GM21825 (cell line): Measurements from ENCODE around the gene ST3GAL4.

Experiments used
- ATAC-seq: cut with Tn5 transposase; IDR thresholded peaks from one replicate; pipeline ENCODE4 v1.9.1; 2021; ENCODE audit warnings: mild to moderate bottlenecking, moderate library complexity; ENCODE audit not compliant: unreplicated experiment

The ST3GAL4 gene

DNA sequence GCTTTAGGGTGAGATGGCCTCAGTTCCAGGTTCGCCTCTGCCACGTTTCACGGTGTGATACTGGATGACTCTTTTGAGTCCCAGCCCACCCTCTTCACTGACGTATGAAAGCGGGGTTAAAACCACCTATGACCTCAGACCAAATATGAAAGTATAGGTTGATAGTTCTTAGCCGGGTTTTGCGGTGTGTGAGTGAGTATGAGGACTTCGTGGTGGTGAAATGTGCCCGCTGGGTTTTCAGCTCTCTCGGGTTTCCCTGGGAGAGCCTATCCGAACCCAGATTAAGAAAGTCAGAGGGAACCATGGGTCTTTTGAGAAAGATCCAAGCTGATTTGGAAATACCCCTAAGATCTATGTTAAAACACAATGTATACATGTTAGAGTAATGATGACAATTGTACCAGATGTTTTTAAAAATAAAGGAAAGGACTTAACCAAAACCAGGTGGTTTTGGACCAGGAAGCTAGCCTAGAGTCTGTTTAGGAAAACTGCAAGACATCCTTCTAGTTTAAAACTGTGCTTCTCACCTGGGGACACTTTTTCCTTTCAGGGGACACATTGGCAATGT, 25.8 kb upstream of the ST3GAL4 start:
- no peak for ATAC-seq

DNA sequence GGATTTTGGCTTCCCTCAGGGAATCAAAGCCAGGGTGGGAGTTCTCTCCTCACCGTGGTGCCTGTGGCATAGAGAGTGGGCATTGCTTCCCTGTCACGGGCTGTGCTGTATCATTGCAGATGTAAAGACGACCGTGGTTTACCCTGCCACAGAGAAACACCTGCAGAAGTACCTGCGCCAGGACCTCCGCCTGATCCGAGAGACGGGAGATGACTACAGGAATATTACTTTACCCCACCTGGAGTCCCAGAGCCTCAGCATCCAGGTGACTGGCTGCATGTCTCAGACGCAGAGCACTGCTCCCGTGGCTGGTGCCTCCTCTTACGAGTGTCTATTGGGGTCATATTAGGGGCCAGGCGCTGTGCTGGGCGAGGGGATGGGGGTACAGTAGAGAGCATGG, 24.2 kb upstream of the ST3GAL4 start:
- ATAC-seq: no peak

DNA sequence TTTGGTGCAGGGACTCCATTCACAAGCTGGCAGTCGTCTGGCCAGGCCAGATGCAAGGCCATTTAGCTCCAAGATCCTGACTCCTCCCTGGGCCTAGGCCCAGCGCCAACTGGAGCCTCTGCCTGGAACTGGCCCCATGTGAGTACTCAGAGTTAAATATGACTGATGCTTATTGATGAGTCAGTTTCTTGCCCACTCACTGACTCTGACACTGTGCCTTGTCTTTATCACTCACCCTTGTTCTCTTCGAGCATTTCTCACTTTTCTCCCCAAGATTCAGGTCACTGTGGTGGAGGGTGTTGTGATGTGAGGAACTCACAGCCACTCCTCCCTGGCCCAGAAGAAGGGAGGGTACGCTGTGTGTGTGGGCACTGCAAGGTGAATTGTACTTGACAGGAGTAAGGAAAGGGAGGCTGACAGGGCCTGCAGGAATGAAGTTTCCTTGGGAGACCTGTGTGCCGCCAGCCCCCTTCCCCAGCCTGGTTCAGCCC, 23.2 kb upstream of the ST3GAL4 start:
- no peak for ATAC-seq

DNA sequence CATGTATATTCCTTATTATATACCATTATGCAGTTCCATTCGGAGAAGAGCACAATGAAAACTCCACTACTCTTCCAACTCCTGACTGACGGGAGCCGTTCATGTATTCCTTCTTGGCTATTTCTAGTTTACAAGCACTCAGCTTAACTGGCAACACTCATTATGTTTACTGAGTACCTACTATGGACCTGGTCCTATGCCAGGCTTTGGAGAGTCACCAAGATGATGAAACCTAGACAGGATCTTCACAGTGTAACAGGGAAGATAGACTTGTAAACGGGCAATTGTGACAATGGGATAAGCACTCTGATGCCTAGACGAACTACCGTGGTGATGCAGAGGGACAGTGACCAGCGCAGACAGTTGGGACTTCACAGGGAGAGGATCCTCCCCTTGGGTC, 22.3 kb upstream of the ST3GAL4 start:
- no peak for ATAC-seq

DNA sequence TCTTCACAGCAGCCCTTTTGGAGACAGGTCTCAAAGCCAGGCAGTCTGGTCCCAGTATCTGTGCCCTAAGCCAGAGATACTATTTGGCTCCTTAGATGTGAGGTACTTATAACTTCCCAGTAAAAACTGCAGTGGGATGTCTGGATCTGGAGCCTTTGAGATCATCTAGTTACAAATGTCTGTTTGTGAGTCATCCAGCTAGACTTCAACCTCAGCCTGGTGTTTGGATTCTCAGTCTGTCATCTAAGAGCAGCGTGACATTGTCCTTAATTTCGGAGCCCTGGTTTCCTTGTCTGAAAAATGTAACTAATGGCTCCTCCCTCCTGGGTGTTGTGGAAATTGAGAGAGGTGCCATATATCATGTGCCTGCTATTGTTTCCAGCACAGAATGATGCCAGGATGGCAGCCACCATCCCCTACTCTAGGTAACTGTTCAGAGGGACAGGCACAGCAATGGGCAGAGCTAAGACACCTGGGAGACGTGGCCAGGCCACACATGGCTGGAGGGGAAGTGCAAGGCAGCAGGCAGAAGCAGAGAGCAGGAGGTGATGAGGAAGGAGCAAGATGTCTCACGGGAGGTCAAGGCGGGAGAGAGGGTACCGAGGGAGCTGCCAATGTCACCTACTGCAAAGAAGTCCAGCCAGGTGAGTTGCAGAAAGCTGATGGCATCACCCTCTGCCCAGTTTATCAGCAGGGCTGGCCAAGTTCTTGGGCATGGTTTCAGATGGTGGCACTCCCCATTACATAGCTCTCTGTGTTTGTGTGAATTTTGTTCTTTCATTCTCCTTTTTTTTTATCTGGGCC, 20.6 kb upstream of the ST3GAL4 start:
- ATAC-seq: no peak

DNA sequence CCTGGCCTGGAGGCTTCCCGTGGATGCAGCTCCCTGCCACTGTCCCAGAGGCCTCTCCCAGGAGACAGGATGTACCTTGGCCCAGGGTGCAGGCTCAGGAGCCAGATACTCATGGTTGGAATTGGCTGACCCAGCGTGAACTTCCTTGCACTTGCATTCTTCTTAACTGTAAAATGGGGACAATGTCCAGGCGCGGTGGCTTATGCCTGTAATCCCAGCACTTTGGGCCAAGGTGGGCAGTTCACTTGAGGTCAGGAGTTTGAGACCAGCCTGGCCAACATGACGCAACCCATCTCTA, 20.1 kb upstream of the ST3GAL4 start:
- no peak for ATAC-seq

DNA sequence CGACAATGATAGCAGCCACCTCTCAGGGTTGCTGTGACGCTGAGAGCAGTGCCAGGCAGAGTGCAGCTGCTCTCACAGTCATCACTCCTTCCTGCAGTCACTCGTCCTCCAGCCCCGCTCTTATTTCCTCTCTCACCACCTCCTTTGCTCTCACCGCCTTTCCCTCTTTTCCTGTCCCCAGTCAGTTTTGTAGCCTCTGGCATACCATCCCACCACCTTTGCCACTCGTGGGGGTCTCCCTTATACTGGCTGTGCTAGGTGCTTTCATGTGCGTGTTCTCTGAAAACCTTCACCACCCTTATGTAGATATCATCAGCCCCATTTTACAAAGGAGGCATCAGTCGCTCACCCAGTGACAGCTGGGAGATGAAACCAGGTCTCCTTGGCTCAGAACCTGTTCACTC, 19.3 kb upstream of the ST3GAL4 start:
- ATAC-seq: no peak

DNA sequence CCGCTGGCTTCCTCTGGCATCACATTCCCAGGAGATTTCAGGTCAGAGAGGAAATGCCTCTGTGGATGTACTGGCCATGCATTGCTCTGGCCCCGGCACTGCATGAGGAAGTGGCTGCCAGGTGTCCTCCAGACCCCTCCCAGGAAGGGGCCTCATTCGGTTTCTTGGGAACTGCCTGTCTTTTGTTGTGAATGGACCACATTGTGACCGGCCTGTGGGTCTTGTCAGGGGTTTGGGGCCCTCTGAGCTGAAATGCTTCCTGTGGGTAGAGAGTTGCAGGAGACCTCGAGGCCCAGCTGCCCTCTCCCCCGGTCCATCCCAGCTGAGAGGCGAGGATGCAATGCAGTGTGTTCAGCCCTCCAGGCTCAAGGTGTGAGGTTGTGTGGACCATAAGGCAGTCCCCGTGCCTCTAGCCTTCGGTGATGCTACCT, 18.8 kb upstream of the ST3GAL4 start:
- ATAC-seq: no peak

DNA sequence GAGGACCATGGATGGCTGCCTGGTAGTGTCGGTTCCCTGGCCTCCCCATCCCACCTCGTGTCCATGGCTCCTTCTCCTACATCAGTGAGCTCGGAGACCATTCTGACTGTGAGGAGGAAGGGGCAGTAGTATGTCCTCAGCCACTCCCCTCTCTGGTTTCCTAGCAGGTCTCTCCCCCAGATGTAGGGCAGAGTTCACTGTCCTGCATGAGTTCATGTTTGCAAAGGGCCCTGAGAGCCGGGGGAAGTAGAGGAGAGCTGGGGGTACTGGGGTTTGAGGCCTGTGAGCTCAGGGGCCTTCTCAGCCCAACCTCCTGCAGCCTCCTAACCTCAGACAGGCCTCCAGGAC, 18.4 kb upstream of the ST3GAL4 start:
- ATAC-seq: no peak

DNA sequence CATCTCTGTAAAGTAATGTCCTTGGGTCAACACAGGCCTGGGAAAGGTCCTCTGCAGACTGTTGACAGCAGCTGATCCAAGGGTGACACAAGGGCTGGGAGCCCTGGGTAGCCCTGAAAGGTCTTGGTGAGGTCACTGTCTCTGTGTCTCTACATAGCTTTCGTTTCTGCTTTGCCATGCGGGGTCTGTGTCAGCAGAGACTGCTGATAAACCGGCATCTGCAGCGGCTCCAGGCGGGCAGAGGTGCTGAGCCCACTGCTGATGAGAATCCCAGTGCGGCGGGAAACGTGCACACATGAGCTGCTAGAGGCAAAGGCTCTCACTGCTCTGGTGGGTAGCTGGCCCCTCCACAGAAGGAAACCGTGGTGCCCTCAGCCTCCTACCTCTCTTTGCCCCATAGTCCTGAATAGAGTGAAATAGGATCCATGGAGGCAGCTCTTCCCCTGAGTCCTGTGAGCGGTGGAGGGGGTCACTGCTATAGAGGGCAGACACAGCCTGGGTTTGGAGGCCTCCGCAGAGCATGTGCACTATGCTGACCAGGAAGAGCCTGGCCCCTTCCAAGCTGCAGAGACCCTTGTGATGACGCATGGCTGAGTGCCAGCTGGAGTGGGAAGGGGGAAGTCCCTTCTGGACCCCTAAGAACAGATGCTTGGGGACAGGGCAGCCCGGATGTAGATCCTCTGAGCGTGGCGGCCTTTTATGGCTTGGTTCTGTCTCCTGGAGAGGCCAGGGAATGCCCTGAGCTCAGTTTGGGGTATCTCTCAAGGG, 17.8 kb upstream of the ST3GAL4 start:
- no peak for ATAC-seq

DNA sequence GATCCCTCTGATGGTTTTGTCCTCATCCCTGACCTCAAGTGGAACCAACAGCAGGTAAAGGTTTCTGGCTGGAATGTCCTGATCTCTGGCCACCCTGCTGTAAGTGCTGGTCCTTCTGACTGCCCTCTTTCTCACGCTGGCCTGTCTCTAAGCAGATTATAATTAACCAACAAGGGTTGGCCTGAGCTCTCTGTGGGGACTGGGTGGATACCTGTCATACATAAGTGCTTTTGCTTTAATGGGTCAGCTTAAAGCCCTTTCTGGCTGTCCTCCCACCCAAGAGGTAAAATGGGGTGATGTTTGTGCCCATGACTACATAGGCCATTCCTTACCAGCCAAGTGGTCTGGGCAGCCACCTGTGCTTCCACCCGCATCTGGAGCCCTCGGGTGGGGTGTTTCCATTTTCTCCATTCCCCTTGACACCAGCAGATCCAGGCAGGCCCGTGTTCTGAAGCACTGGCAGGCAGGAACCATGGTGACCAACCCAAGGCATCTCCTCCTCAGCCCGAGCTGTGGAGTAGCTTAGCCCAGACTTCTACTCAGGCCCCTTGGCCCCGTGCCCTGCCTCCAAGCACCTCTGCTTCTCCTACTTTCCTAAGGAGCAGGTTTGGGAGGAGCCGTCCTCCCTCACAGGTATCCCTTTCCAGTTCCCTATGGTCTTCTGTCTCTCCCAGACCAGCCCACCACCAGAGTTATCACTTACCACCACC, 17.0 kb upstream of the ST3GAL4 start:
- no peak for ATAC-seq

DNA sequence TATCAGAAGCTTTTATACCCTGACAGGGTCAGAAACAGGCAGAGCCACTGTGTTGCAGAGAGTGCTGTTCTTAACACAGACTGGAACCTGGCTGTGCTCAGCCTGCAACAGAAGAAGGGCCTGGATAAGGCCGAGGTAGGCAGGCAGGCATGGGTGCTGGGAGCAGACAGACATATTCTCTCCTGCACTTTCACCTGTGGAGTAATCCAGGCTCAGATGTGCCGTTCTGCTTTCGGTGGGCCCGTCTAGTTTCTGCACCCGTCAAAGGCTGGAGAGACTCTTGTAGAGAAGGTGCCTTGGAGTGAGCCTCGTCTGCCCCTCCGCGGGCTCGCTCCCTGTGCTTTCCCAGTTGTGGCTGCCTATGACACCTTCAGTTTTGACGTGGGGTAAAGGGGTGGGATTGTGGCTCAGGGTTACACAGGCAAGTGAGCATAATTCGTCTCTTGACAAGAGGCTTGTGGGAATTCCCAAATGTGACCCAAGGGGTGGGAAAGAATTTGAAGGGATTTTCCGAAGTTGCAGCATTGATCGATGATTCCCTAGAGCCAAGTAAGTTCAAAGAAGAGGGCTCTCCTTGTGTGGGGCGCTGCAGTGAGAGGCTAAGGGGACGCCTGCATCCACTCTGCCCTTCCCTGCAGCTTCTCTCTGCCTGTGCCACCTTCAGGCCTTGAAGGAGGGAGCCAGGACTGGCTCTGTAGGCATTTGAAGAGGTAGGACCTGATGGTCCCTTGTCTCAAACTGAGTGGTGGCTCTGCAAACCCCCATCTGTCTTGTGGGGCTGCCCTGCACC, 16.2 kb upstream of the ST3GAL4 start:
- no peak for ATAC-seq

DNA sequence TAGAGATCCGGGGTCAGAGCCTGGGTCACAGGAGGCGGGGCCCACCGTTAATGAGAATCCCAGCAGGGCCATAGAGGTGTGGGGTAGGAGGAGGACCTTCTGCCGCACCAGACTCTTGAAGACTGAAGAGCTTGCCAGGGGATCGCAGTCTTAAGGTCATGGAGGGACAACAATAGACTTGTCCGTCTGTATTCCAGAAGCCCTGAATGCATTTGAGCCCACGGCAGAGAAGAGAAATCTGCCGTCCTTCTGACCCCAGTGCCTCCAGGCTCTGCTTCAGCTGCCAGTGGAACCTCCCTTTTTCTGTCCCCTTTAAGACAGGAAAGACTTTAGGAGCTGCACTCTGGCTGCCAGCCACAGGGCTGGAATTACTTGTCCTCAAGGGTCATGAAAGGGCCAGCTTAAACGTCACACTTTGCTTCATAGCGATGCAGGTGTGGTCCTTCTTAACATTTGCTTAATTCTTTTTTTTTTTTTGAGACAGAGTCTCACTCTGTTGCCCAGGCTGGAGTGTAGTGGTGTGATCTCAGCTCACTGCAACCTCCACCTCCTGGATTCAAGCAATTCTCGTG, 15.5 kb upstream of the ST3GAL4 start:
- ATAC-seq: no peak

DNA sequence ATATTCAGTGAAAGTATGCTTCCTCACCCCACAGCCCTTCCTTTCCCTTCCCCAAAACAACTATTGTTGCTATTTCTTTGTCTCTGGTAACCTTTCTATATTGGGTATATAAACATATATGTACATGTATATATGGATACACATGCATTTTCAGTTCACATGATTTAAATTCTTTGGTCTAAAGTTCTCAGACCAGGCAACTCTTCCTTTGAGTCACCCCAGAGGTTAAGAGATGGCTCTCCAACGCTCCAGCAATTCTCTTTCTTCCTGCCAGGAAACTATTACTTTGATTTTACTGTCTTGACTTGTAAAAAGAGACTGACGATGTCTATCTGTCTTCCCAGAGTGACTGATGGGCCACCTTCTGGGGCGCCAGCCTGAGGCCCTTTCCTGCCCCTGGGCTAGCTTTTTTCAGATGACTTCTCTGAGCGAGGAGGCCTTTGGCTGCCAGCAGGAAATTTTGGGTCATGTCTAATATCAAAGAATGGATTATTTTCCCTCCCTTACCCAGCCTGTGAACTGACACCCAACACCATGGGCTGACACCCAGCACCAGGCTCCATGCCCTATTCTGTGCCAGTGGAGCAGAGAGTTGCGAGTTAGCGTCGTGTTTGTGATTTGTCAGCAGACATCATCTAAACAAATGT, 14.4 kb upstream of the ST3GAL4 start:
- ATAC-seq: no peak

DNA sequence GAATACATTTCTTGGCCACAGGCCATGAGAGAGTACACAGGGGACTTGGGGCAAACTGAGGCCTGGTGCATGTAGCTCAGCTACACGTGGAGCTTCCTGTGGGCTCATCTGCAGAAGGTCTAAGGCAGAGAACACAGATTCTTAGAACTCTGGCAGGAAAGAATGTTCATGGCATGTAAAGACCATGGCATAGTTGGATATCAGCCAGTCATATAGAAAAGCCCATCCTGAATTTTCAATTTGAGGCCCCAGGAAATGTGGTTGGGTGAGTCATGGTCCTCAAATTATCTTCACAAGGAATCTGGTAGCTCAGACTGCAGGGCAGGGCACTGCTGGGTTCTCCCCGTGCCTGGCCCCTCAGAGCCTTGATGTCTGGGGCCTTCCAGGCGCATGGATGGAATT, 13.7 kb upstream of the ST3GAL4 start:
- no peak for ATAC-seq

DNA sequence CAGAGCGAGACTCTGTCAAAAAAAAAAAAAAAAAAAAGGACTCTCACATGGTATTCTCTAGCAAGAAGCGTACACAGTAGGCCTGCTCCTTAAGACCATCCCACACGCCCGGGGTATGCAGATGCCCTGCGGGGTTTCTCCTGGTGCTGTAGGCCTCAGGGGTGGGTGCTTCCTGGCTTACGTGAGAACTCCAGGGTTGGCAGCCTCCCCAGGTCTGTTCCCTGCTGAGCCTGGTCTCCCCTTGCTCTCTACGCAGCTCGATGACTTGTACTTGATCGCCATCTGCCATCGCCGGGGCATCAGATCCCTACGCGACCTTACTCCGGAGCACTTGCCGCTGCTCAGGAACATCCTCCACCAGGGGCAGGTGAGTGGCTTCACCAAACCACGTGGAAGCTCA, 12.4 kb upstream of the ST3GAL4 start:
- ATAC-seq: no peak

DNA sequence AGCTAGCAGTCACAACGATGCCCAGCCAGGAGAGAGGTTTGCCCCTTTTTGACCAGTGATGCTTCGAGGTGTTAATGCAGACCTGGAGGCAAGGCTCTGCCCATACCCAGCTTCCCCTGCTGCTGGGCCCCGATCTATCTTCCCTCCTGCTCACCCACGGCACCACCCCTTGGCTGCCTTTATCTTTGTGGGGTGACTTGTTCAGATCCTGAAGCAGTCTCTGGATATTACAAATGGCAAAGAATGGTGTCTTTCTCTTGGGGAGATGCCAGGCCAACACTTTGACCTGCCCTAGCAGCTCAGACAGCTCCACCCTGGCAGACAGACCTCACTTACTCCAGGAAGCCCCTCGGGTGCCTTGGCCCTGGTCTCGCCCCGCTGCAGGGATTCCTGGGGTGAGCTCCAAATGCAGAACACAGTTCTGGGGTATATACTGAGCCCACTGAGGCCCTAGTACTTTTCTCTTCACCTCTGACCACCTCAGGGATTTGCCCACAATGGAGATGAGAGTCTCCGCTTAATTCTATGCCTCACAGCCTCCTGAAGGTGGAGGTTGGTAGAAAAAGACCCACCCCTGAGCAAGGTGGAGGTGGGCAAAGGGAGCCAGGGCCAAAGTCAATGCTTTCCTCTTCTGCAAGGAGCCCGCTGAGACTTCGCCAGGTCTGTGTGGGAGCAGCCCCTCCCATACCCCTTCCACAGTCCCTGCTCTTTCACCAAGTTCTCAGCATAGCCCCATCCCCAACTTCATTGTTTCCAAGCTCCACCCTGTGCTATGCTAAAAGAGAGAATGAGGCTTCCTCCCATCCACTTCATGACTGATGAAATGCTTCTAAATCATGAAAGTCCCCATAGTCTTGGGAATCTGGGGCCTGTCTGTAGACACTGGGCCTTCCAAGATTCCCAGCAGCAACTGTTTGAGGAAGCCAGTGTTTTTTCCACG, 11.1 kb upstream of the ST3GAL4 start:
- ATAC-seq: no peak

DNA sequence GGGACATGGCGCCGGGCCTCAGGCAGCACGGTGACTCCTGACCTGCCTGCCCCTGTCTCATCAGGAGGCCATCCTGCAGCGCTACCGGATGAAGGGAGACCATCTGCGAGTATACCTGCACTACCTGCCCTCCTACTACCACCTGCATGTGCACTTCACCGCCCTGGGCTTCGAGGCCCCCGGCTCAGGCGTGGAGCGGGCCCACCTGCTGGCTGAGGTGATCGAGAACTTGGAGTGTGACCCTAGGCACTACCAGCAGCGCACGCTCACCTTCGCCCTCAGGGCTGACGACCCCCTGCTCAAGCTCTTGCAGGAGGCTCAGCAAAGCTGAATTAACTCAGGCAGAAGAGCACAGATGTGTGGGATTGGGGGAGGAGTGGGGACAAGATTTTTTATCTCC, 10.2 kb upstream of the ST3GAL4 start:
- ATAC-seq: no peak
